ENCODE data around the gene CHN1.

Gene CHN1

GRCh38 chr2:174789001-174789400 is 216.2 kb downstream of the CHN1 start:
- TF ChIP-seq REST (IDR thresholded peaks at IDR 0.05; ENCODE audit: insufficient read depth in 1 of 2, low read depth in 2 of 2, low read length in 2 of 2) (no peak), SIN3A (IDR thresholded peaks at IDR 0.05; ENCODE audit: borderline replicate concordance, insufficient read depth, low read length) (no peak), FOXP2 (optimal IDR thresholded peaks at IDR 0.05; ENCODE audit: borderline replicate concordance, extremely low read depth, extremely low read length, insufficient read depth) (no peak), POLR2AphosphoS5 (IDR thresholded peaks at IDR 0.05; ENCODE audit: low read depth, low read length) (no peak), TAF1 (IDR thresholded peaks at IDR 0.05; ENCODE audit: borderline replicate concordance, insufficient read depth, low read length) (no peak)

GRCh38 chr2:174788291-174788929 is 216.8 kb downstream of the CHN1 start:
- TF ChIP-seq REST (IDR thresholded peaks at IDR 0.05; ENCODE audit: insufficient read depth in 1 of 2, low read depth in 2 of 2, low read length in 2 of 2), result no peak
- TF ChIP-seq TAF1 (IDR thresholded peaks at IDR 0.05; ENCODE audit: borderline replicate concordance, insufficient read depth, low read length), result no peak
- TF ChIP-seq POLR2AphosphoS5 (IDR thresholded peaks at IDR 0.05; ENCODE audit: low read depth, low read length), result no peak
- TF ChIP-seq FOXP2 (optimal IDR thresholded peaks at IDR 0.05; ENCODE audit: borderline replicate concordance, extremely low read depth, extremely low read length, insufficient read depth), result no peak
- TF ChIP-seq SIN3A (IDR thresholded peaks at IDR 0.05; ENCODE audit: borderline replicate concordance, insufficient read depth, low read length), result no peak

- no peak for TF ChIP-seq REST (IDR thresholded peaks at IDR 0.05; ENCODE audit: insufficient read depth in 1 of 2, low read depth in 2 of 2, low read length in 2 of 2)
- no peak for TF ChIP-seq SIN3A (IDR thresholded peaks at IDR 0.05; ENCODE audit: borderline replicate concordance, insufficient read depth, low read length)
Observed at GRCh38 chr2:174787487-174788205, 217.5 kb downstream of the CHN1 start.

- TF ChIP-seq TAF1 (IDR thresholded peaks at IDR 0.05; ENCODE audit: borderline replicate concordance, insufficient read depth, low read length) (no peak), FOXP2 (optimal IDR thresholded peaks at IDR 0.05; ENCODE audit: borderline replicate concordance, extremely low read depth, extremely low read length, insufficient read depth) (no peak), REST (IDR thresholded peaks at IDR 0.05; ENCODE audit: insufficient read depth in 1 of 2, low read depth in 2 of 2, low read length in 2 of 2) (no peak), SIN3A (IDR thresholded peaks at IDR 0.05; ENCODE audit: borderline replicate concordance, insufficient read depth, low read length) (no peak)
Observed at GRCh38 chr2:174786066-174786725, 219.0 kb downstream of the CHN1 start.
